ENCODE data around the gene TTC3.

GRCh38 chr21:37188825-37189224 is 115.8 kb downstream of the TTC3 start:
- TF ChIP-seq POLR2A (IDR thresholded peaks at IDR 0.05) = no peak
- no peak for TF ChIP-seq CTCF (IDR thresholded peaks at IDR 0.05)
